GM19397 (cell line): ENCODE data around the gene WDR89.
"Not testable (repeated sequence)": the region's sequence is repeated elsewhere in the genome, so short reads cannot be mapped to it uniquely, and the experiment has no call there.

Source experiments
- ATAC-seq: cut with Tn5 transposase; IDR thresholded peaks from one replicate; pipeline ENCODE4 v1.9.1; 2021; ENCODE audit warnings: mild to moderate bottlenecking, moderate library complexity; ENCODE audit not compliant: unreplicated experiment

WDR89 gene, protein sequence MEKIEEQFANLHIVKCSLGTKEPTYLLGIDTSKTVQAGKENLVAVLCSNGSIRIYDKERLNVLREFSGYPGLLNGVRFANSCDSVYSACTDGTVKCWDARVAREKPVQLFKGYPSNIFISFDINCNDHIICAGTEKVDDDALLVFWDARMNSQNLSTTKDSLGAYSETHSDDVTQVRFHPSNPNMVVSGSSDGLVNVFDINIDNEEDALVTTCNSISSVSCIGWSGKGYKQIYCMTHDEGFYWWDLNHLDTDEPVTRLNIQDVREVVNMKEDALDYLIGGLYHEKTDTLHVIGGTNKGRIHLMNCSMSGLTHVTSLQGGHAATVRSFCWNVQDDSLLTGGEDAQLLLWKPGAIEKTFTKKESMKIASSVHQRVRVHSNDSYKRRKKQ

DNA sequence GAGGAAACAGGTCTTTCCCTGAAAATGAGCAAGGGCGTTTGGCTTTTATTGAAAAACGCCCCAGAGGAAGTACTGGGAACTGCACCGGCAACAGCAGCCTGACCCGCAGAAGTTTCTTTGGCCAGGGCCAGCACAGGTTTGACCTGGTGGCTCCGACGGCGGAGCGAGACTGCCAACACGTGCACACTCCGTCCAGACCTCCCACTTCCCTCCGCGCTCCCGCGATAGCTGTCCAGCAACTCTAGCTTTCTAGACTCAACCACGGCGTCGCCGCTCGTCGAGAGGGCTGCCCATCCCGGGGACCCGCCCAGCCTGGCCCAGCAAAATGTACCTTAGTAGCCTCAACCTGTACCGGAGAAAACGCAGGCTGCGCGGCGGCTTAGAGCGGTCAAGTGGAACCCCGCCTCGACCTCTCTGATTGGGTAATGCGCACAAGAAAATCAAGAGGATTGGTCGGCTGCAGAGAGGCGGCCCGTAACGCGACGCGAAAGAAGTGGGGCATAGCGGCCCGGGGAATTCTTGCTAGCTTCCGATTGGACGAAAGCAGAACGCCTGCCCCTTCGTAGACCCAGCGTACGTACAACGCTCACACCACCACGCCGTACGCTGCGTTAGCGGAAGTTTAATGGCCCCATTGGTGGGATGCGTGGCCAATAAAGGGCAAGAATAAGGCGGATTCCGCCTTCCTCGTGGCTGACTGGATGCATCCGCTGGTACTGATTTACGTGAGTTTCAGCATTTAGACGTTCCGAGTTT, at the start of gene WDR89:
Gene WDR89 (minus strand): TSS at position 399 of the 756 bp plus-strand sequence. CDS start 41,929 bp downstream, outside the sequence.
- peak; percentile 87 for ATAC-seq

DNA sequence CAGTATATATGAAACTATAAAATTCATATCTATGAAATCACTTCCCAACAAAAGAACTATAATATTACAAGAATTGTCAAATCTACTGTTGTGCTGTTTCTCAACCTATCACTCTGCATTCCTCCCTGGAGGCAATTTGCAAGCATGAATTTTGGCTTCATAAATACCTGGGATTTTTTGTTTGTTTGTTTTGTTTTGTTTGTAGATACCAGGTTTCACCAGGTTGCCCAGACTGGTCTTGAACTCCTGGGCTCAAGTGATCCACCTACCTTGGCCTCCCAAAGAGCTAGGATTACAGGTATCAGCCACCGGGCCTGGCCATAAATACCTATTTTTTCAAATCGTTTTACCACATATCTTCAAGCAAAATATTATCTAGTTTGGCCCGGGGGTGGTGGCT, 47.5 kb upstream of the WDR89 start:
- ATAC-seq, result no peak

DNA sequence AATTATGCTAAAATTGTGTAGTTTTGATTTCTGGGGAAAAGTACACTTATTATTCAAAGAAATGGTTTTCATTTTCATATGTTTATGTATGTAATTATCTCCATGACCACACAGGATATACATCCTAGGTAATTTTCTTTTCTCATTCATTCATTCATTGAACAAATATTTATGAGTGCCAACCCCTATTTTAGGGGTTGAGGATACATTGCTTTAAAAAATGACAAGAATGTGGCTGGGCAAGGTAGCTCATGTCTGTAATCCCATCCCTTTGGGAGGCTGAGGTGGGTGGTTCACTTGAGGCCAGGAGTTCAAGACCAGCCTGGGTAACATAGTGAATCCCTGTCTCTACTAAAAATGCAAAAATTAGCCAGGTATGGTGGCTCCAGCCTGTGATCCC, 45.3 kb upstream of the WDR89 start:
- ATAC-seq, result no peak

DNA sequence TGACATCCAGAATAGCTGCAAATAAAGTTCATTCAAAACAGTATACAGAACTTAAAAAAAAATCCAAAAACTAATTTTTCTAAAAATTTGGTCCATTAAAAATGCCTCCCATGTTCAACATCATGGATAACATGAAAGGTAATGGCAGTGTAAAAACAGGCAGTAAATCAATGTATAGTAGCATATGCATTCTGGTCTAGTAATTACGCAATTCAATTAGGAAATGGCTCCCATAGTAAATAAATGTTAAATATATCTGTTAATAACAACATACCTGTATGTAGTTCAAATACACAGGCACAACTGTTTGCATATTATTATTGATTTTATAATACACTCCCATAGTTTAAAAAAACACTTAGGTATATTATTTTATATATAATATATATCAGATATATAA, 43.7 kb upstream of the WDR89 start:
- no peak for ATAC-seq

DNA sequence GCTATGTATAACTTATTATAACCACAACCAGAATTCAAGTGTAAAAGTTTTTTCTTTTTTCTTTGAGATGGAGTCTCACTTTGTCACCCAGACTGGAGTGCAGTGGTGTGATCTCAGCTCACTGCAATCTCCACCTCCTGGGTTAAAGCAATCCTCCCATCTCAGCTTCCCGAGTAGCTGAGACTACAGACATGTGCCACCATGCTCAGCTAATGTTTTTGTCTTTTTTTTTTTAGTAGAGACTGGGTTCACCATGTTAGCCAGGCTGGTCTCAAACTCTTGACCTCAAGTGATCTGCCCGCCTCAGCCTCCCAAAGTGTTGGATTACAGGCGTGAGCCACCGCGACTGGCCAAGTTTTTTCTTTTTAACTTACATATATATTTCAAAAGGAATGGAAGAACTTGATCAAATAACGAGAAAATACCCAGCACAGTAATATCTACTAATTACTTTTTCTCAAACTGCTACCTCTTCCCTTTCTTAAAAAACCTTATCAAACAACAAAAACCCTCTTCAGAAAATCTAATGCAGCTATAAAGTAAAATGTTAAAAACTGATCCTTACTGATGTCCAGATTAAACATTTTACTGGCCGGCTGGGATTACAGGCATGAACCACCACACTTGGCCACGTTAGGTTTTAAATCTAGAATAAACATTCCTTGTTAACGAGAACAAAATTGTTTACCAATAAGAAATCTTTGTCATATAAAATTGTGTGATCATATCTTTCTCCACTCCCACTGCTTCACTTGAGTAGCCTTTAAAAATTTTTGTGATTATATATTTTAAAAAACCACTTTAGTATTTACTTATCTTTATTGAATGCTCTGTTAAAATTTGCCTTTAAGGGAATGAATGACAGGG, 41.3 kb upstream of the WDR89 start:
- ATAC-seq, result no peak

DNA sequence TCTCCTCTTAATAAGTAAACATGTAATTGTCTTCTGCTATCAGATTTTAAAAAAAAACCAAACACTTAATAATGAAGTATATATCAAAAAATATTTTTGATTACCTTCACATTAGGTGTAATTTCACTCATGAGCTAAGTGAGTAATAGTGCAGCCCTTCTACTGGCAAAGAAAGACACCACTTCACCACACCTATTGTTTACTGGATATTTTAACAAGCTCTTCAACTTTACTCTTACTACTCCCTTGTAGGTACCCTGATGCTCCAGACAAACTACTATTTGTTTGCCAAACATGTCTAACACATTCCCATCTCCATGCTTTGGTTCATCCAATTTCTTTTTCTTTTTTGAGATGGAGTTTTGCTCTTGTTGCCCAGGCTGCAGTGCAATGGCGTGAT, 36.9 kb upstream of the WDR89 start:
- no peak for ATAC-seq

DNA sequence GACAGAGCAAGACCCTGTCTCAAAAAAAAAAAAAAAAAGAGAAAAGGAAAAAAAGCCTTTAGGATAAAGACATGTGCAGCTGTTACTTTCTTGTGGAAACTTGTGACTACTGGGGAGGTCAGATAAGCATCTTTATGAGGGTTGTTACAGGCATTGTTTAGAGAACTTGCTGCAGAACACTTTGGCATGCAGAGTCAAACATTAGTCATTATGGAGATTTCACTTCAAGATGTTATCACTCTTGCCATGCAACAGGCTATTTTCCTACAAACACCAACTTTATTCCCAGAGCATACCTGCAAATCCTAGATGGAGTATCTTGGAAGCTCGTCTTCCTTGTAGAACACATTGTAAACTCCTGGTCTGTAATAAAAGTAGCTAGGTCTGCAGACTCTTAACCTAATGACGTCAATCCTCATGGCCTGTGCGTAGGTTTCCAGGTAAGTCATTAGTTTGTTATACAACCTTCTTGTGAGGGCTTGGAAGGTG, 36.3 kb upstream of the WDR89 start:
- no peak for ATAC-seq

DNA sequence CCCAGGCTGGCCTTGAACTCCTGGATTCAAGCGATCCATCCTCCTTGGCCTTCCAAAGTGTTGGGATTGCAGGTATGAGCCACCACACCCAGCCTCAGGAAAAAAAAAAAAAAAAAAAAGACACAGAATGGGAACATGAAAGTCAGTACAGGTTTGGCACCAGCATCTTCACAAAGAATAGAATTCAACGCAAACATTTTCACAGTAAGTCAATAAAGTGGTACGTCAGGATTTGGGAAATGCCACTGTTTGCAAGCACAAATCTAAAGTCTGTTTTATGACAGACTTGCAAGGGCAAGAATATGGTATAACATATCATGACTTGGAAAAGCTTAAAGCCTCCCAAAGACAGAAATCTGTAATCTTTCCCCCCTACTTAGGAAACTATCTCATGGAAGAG, 34.9 kb upstream of the WDR89 start:
- no peak for ATAC-seq

DNA sequence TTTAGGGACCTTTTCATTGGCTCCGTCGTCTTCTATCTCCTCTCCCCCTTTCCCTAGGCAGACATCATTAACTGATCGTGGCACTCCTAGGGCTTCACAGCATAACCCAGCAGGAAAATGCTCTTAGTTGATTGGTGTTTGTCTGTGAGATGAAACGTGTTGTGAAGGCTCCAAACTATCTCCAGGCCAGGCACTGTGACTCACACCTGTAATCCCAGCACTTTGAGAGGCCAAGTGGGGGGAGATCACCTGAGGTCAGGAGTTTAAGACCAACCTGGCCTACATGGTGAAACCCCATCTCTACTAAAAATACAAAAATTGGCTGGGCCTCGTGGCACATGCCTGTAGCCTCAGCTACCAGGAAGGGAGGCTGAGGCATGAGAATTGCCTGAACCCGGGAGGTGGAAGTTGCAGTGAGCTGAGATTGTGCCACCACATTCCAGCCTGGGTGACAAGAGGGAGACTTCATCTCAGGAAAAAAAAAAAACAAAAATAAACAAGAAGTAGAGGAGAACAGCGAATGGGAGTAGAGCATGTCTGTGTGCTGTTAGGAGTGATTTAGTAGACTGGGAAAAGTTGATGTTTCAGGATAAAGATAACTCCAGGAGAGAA, 32.3 kb upstream of the WDR89 start:
- no peak for ATAC-seq

DNA sequence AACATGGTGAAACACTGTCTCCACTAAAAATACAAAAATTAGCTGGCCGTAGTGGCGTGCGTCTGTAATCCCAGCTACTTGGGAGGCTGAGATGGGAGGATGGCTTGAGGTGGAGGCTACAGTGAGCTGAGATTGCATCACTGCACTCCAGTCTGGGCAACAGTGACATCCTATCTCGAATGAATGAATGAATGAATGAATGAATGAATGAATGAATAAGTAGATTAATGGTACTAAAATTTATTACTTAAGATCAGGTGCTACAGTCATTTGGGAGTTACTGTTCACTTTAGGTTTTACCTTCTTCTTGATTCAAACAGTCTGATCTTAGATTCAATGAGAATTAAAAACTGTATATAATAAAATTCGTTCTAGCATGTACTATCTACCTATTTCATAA, 31.6 kb upstream of the WDR89 start:
- ATAC-seq, result no peak

DNA sequence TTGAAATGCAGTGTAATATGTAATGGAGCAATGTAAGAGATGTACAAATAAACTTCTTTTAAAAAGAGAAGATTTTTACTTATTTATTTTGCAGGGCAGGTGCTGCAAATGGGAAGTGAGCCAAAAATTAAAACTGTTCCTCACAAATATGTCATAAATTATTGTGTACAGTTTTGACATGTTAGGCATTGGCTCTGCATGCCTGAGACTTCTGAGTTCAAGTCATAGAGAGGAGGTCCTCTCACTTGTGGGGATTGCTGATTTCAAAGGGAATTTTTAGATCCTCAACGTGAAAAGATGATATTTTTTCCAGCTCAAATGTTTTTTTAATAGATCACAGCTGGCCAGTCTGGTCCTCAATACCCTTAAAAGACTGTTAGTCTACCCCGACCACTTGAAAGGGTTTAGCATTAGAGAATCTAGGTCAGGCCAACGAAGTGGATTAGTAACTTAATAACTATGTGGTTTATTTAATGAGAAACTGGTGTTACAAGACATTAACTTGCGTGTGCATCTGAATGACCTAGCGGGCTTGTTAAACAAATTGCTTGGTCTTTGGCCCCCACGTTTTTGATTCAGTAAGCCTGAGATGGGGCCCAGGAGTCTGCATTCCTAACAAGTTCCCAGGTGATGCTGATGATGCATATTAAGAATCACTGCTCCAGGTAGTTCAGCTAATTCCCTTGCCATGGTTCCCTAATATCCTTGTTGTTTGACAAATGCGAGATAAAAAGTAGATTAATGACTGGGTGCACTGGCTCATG, 30.9 kb upstream of the WDR89 start:
- peak; percentile 69 for ATAC-seq

DNA sequence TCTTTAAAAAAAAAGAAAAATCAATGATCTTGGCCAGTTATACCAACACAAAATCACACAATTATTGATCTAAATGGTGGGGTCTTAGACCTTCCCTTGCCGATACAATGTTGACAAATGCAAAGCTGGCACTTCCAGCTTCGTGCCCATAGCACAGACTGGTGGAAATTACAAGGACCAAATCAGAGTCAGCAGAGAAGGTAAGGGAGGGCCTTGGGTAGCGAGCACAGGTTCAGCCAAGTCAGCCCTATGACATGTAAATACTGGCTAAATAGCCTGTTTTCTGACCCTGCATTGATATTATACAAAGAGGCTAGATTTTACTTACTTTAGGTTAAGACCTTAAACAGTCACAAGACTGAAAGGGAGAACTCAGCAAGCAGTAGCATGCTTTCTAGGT, 30.3 kb upstream of the WDR89 start:
- ATAC-seq, result peak; percentile 16

DNA sequence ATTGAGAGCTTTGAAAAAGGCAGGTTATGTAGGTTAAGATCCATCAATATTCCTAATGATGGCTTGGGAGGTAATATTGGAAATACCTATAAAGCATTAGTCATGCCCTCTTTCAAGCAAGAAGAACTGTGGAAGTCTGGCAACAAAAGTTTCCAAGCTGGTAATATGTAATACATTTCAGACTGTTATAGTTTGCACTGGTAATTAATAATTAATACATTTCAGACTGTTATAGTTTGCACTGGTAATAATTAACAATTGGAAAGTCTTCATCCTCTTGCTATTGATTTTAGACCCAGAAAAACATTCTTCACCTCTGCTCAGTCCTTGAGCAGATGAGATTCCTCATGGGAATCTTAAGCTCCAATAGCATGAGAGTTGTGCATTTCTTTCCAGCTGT, 29.0 kb upstream of the WDR89 start:
- ATAC-seq, result no peak

DNA sequence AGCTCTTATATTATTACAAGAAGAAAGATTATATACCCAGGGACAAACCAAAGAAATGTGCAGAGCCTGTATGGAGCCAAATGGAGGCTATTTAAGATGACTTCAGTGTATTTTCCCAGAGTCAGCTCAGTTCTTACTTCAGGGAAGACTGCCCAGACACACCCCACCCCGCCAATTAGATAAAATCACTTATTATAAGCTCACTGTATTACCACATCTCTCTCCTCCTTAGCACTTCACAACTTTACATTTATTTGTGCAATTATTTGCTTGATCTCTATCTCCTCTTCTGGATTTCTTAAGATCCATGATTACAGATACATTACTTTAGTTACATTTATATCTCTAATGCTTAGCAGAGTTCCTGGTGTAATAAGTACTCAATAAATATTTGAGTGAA, 24.7 kb upstream of the WDR89 start:
- ATAC-seq, result no peak

DNA sequence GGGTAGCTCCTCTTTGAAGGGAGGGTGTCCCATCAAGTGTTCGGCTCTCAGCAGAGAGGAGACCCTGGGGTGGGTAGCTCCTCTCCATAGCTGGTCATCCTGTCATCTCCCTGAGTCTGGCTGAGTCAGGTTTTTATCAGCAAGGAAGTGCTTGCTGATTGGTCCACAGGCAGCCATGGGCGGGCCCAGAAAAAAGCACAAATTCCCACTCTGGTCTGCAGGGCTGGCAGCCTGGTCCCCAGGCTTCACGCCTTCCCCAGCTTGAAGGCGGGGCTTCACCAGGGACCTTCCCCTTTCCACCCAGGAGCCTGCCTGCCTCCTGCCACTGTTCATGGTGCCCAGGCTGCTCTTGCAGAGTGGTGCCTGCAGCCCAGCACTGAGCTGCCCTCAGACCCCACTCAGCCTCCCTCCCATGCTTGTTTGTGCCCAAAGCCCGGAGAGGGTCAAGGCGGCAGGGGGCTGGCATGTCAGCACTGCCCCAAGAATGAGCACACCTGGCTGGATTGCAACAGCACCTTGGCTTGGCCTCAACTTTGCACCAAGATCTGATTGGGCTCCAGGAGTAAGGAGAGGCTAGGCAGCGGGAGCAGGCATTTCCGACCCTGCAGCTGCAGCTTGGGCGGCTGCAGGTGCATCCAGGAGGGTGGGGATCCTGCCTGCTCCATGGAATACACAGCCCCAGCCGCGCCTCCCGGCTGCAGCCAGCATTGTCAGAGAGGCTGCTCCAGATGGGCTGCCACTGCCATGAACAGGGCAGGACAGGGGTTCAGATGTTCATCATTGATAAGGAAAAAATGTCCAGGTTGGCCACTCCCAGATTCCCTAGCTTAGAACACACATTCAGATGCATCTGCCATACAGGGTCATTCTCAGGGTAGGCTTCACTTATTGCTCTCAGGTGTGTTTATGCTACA, 22.0 kb upstream of the WDR89 start:
- no peak for ATAC-seq

DNA sequence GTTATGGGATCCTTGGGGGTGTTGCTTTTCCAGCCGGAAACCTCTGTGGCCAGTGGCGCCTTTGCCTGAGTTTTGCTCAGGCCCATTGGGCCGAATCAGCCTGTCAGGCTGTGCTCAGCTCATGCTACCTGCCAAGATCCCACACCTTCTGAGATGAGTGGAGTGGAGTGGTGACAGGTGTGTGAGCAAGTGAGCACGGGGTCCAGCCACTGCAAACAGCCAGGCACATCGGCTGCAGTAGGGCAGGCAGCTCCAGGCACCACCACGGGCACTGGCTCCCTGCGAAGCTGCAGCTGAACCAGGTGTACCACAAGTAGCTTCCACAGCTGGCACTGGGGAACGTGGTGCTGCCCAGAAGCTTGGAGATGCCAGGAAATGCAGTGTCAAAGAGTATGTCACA, 21.1 kb upstream of the WDR89 start:
- ATAC-seq, result no peak

DNA sequence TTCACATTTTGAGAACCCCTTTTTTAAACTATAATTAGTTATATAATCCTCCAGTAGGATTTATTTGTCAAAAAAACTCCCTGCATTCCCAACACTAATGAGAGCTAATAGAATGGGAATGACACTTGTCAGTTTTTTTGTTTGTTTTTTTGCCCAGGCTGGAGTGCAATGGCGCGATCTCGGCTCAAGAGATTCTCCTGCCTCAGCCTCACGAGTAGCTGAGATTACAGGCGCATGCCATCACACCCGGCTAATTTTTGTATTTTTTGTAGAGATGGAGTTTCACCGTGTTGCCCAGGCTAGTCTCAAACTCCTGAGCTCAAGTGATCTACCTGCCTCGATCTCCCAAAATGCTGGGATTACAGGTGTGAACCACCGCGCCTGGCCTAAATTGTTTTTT, 20.2 kb upstream of the WDR89 start:
- ATAC-seq, result not testable (repeated sequence)

DNA sequence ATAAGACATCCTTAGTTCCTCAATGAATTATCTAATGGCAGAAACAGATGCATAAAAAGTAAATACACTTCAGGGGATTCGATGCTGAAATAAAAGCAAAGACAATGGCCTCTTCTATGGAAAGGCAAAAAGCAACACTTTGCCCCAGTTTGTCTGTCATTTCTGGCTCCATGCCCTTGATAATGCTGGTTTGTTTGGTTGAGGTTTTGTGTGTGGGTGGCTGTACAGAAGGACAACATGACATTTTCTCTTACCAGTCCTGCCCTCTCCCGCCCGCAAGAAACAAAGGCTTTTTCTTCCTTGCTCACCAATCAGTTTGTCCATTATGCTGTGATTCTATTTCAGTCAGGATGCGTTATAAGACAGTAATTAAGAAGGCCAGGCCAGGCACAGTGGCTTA, 18.1 kb upstream of the WDR89 start:
- ATAC-seq, result no peak

DNA sequence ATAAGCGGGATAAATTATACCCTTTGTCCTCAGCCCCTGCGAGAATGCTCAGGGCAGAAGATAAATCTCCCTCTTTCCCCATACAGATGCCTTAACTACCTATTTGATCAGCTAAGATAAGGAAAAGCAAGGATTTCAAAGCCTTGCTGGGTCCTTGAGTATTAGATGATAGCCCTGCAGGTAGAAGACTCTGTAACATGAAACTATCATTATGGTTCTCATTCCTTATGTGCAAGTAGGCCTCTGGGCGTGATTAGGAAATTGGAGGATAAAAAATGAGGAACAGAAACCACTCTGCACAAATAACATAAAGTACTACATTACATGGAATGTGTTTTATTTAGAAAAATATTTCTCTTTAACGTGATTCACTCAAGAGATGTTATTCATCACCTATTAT, 14.5 kb upstream of the WDR89 start:
- no peak for ATAC-seq
